Omental fat pad (tissue), 4 donors: Measurements from ENCODE around the gene ALKBH3. TPM values are rescaled to one million over a fixed set of nuclear protein-coding genes. Genes with fewer than 3 reads are reported as not detected.

Experiments
- ATAC-seq: fragments of 150-250 bp; one replicate; pipeline ENCODE4 v1.9.1; 2016; ENCODE audit warnings: mild to moderate bottlenecking, moderate library complexity; ENCODE audit not compliant: low FRiP score
- DNase-seq: peaks from one replicate; pipeline ENCODE4 v3.0.0-alpha.2; 2019; ENCODE audit warnings: low spot score
- total RNA-seq, 4 donors: library from RNA; depleted of rRNA; stranded (reverse); fragments of >200 nt; gene quantifications; one replicate each; pipeline ENCODE4 v1.1.0, GENCODE V29; 2016
- TF ChIP-seq, protein P1 (sequence below), 3 donors: fragments of 450-650 bp; IDR thresholded peaks; one replicate each; pipeline ENCODE4 v1.5.1; 2016 to 2017; ENCODE audit warnings: antibody characterized with exemption in 3 of 3, mild to moderate bottlenecking in 3 of 3, moderate library complexity in 2 of 3

Gene ALKBH3
- total RNA-seq, 4 donors from 2014 or later: 26.3 to 39.9 (median 29.6) TPM

DNA sequence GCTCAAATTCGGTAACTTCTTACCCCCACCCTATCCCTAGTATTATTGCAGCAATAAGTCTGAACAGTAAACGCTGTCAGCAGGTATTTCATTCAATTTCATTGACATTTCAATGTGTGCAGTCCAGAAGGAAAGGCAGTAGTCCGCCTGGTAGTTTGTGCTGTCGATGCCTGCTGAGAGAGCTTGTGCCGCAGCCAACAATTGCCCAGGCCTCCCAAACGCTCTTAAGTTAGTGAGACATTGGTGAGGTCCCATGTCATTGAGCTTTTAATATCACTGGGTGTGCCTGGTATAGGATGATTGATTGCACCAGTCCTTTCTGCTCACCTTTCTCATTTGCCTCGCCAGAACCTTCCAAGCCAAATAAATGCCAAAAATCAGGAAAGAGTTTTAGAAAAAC, 28.1 kb downstream of the ALKBH3 start:
- DNase-seq: no peak
- ATAC-seq: no peak
- TF ChIP-seq, protein P1, sequence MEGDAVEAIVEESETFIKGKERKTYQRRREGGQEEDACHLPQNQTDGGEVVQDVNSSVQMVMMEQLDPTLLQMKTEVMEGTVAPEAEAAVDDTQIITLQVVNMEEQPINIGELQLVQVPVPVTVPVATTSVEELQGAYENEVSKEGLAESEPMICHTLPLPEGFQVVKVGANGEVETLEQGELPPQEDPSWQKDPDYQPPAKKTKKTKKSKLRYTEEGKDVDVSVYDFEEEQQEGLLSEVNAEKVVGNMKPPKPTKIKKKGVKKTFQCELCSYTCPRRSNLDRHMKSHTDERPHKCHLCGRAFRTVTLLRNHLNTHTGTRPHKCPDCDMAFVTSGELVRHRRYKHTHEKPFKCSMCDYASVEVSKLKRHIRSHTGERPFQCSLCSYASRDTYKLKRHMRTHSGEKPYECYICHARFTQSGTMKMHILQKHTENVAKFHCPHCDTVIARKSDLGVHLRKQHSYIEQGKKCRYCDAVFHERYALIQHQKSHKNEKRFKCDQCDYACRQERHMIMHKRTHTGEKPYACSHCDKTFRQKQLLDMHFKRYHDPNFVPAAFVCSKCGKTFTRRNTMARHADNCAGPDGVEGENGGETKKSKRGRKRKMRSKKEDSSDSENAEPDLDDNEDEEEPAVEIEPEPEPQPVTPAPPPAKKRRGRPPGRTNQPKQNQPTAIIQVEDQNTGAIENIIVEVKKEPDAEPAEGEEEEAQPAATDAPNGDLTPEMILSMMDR (IDR thresholded peaks at IDR 0.05): no peak

DNA sequence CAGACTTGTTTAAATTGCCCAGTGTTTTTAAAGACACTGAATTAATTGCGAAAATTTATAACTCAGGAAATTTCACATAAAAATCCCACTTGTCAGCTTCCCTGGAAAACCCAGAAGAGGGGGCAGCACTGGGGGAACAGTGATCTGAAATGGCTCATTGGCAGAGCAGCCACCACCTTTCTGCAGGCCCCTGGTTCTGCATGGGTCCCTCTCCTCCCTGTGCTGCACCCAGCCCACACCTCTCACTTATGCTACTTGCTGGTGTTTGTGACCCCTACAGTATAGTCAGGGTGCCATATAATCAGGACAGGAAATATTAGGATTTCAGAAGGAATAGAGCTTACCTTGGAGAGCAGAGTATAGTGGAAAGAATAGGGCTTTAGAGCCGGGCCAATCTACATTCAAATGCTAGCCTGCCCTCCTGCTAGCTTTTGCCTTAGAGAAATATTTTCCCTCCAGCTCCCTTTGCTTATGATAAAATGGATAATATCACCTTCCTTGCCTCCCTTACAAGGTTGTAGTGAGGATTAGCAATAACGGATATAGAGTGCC, 33.3 kb downstream of the ALKBH3 start:
- no peak for ATAC-seq
- no peak for DNase-seq
- TF ChIP-seq, protein P1 (IDR thresholded peaks at IDR 0.05): no peak

DNA sequence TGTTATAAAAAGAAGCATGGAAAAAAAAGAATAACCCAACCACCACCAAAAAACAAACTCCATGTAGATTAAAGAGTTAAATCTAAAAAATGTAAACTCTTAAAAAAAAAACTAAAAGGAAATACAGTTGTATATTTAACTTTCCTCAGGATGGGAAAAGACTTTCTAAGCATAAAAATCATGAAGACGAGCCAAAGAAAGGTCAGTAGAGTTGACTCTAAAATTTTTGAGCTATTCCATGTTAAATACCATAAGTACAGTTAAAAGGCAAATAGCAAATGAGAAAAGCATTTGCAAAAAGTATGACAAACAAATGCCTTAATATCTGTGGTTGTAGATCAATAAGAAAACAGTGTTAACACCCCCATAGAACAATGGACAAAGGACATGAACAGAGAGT, 33.8 kb downstream of the ALKBH3 start:
- DNase-seq: no peak
- TF ChIP-seq, protein P1 (IDR thresholded peaks at IDR 0.05): no peak
- ATAC-seq: no peak

DNA sequence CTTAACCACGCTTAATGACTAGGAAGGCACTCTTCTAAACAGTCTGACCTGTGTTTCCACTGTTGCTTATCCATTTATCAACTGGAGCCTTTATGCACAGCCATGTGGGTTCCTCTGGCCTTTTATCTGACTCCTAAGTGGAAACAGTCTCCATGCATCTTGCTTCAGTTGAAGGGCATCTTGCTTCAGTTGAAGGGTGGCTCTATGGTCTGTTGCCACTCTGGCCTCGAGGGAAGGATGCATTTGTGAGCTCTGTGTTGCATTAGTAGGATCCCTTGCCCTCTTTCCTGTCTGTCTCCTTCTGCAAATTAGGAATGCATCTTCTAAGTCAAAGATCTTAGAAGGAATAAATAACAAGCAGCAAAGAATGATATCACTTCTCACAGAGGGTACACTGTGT, 36.0 kb downstream of the ALKBH3 start:
- TF ChIP-seq, protein P1 (IDR thresholded peaks at IDR 0.05): no peak
- ATAC-seq (no peak), DNase-seq (no peak)

DNA sequence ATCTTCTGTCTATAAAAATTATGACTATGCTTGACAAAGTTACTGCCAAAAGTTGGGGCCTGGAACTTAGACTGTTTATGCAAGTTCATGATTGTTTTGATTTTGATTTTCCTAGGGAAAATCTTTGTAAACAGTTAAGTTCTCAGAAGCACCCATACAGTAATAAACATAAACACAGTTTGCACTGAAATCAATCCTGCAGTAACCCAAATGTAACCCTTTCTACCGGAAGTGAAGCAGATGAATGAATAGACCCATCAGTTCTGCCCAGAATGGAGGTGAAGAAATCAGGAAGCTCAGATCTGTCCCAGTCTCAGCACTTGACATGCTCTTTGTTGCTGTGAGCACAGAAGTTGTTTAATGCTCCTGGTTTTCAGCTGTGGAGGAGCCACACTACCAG, 37.2 kb downstream of the ALKBH3 start:
- TF ChIP-seq, protein P1 (IDR thresholded peaks at IDR 0.05): no peak
- ATAC-seq: no peak
- DNase-seq: no peak

DNA sequence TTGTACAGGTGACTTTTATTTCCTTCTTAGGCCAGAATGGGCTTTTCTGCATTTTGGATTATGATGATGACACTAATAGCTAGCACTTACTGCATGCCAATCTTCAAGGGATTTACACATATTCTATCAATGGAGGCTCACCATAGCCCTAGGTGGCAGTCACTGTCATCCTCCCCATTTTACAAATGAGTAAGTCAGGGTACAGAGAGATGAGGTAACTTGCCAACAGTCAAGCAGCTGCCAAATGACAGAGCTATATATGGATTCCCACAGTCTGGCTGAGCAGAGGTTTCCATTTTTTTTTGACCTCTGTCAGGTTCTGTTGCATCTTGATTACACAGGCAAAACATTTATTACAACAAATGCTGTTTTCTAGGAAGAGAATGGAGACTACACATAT, 38.0 kb downstream of the ALKBH3 start:
- no peak for DNase-seq
- TF ChIP-seq, protein P1 (IDR thresholded peaks at IDR 0.05): no peak
- ATAC-seq: no peak

DNA sequence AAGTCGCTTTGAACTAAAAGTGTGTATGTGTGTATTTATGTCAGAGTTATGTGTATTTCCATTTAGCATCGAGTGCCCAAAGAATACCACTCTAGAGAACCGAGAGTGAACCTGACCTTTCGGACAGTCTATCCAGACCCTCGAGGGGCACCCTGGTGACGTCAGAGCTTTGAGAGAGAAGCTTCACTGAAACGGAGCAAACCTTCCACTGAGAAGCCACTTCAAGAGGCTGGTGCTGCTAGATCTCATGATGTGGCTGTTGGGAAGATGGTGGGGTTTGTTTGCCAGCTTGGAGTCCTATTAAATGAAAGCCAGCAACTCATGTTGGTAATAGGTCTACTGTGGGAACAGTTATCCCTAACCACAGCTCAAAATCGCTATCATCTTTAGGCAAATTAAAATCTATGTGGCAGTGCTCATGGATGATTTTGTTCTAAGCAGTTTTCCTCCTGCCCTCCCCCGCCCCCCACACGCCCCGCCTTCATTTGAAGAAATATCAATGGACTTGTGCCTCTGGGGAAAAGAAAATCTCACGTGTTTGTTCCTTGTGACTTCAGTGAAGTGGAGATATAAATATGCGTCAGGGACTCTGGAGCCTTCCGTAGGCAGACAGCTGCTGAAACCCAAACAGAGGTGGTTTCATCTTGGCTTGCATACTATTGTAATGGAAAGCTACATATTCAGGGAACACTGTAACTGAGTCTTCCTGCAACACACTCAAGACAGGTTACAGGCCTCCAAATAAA, 39.4 kb downstream of the ALKBH3 start:
- ATAC-seq (no peak), DNase-seq (no peak)
- TF ChIP-seq, protein P1 (IDR thresholded peaks at IDR 0.05): no peak
